Sigmoid colon (tissue), 4 donors: ENCODE measurements around the gene WNT7A.

Experiments
- EP300 ChIP-seq, 4 donors: sonication (generic); formaldehyde crosslinking; IDR thresholded peaks; one replicate each; pipeline ENCODE4 v1.6.1; 2017; ENCODE audit warnings: antibody characterized with exemption in 4 of 4
- POLR2A ChIP-seq, 2 donors: fragments of 450-650 bp; IDR thresholded peaks; one replicate each; pipeline ENCODE4 v1.6.1; 2016; ENCODE audit warnings: antibody characterized with exemption in 2 of 2, mild to moderate bottlenecking in 2 of 2, moderate library complexity in 2 of 2
- TF ChIP-seq, protein P1 (sequence below), 4 experiments: fragments of 450-650 bp in 3 of 4; fragments of 200-600 bp in 1 of 4; IDR thresholded peaks; one replicate each; pipeline ENCODE4 v1.5.1; 2016 to 2019; ENCODE audit warnings: antibody characterized with exemption in 4 of 4, mild to moderate bottlenecking in 3 of 4, moderate library complexity in 2 of 4

DNA sequence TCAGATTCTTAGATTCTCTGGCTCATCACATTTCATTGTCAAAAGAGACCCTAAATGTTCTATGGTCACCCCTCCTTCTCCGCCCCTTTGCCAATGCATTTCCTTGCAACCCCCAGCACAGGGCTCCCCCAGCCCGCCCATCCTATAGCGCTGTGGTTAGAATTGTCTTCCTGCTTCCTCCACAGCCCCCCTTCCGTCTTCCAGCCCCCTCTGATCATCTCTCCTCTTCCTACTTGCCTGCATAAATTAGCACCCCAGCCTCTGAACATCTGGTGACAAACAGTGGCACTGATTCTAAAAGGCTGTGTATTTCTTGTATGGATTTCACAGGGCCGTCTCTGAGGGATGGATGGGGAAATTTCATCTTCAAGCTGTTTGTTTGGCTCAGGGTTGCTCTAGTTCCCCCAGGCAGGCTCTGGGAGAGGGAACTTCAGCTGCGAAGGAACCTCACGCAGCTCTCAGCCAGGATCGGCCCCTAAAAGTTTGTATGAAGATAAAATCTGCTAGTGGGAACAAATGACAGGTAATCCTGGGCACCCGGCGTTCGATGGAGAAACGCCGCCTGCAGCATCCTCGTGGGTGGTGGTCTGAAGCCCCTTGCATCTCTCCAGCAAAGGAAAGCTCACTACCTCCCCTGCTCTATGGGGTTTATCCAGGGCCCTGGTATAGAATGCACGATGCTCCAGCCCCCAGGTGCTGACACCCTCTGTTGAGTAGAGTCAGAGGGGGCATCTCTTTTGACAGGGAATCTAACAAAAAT lies 83.0 kb downstream of the WNT7A start:
- TF ChIP-seq, protein P1, sequence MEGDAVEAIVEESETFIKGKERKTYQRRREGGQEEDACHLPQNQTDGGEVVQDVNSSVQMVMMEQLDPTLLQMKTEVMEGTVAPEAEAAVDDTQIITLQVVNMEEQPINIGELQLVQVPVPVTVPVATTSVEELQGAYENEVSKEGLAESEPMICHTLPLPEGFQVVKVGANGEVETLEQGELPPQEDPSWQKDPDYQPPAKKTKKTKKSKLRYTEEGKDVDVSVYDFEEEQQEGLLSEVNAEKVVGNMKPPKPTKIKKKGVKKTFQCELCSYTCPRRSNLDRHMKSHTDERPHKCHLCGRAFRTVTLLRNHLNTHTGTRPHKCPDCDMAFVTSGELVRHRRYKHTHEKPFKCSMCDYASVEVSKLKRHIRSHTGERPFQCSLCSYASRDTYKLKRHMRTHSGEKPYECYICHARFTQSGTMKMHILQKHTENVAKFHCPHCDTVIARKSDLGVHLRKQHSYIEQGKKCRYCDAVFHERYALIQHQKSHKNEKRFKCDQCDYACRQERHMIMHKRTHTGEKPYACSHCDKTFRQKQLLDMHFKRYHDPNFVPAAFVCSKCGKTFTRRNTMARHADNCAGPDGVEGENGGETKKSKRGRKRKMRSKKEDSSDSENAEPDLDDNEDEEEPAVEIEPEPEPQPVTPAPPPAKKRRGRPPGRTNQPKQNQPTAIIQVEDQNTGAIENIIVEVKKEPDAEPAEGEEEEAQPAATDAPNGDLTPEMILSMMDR (IDR thresholded peaks at IDR 0.05), result no peak
- TF ChIP-seq EP300 (IDR thresholded peaks at IDR 0.05) (no peak), POLR2A (IDR thresholded peaks at IDR 0.05) (no peak)
